ENCODE results near the gene NT5DC1.

DNA sequence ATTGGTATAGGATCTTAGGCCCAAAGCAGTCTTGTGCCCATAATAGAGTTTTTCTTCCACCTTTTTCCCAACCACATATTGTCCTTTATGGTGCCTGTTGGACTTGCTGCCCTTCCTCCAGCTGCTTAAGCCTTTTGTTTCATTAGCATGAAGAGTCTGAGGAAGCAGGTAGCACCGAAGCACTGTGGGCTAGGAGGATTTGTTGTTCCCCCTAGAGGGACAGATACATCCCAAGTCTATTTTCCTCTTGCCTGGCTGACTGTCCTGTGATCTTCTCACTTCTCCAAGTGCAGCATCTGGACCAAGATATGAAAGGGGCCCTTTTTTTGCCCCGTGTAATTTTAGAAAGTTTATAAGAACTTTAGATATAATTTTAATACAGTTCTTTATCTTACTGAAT is 75.9 kb downstream of the NT5DC1 start:
- TF ChIP-seq, protein P1, sequence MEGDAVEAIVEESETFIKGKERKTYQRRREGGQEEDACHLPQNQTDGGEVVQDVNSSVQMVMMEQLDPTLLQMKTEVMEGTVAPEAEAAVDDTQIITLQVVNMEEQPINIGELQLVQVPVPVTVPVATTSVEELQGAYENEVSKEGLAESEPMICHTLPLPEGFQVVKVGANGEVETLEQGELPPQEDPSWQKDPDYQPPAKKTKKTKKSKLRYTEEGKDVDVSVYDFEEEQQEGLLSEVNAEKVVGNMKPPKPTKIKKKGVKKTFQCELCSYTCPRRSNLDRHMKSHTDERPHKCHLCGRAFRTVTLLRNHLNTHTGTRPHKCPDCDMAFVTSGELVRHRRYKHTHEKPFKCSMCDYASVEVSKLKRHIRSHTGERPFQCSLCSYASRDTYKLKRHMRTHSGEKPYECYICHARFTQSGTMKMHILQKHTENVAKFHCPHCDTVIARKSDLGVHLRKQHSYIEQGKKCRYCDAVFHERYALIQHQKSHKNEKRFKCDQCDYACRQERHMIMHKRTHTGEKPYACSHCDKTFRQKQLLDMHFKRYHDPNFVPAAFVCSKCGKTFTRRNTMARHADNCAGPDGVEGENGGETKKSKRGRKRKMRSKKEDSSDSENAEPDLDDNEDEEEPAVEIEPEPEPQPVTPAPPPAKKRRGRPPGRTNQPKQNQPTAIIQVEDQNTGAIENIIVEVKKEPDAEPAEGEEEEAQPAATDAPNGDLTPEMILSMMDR (IDR thresholded peaks at IDR 0.05) = no peak
- TF ChIP-seq POLR2A (IDR thresholded peaks at IDR 0.05) = no peak

Measured in body of pancreas (tissue), 4 donors.